Caki2 (cell line): Measurements from ENCODE around the gene RHEX. TPM values are rescaled to one million over a fixed set of nuclear protein-coding genes. Genes with fewer than 3 reads are reported as not detected.
"Not testable (repeated sequence)": the region's sequence is repeated elsewhere in the genome, so short reads cannot be mapped to it uniquely, and the experiment has no call there.

ENCODE experiments used
- DNase-seq: peaks from one replicate; pipeline ENCODE4 v3.0.0-alpha.2; 2015; ENCODE audit warnings: low read depth
- in situ Hi-C: cut with HindIII; loops from 2 replicates; pipeline ENCODE4 v1.10.0; 2016; ENCODE audit warnings: low sequenced_read_pairs, low pct_unique_long_range_greater_than_20kb, mixed read lengths
- total RNA-seq: library from RNA; depleted of rRNA; stranded (reverse); fragments of >200 nt; shearing (Covaris generic); gene quantifications from 2 replicates; pipeline ENCODE4 v1.2.3, GENCODE V29; 2014; ENCODE audit warnings: low replicate concordance

The RHEX gene
- total RNA-seq, 1 experiment from 2014 or later = 0.14 TPM

GRCh38 chr1:206052231-206052865 is 625 bp upstream of the RHEX start:
- in situ Hi-C loops = not testable (repeated sequence)
- DNase-seq = peak; percentile 73

DNA sequence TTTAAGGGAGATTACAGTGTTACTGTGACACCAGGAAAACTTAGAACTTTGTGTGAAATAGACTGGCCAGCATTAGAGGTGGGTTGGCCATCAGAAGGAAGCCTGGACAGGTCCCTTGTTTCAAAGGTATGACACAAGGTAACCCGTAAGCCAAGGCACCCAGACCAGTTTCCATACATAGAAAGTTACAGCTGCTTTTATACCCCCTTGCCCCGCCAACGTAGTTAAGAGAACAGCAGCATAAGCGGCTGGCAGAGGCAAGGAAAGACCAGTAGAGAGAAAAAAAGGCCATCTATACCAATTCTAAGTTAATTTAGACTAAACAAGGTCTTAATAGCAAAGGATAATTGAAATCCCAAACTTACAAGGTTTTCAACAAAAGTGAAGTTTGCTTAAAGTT is 643 bp downstream of the RHEX start:
- in situ Hi-C loops = not testable (repeated sequence)
- DNase-seq = peak; percentile 62

DNA sequence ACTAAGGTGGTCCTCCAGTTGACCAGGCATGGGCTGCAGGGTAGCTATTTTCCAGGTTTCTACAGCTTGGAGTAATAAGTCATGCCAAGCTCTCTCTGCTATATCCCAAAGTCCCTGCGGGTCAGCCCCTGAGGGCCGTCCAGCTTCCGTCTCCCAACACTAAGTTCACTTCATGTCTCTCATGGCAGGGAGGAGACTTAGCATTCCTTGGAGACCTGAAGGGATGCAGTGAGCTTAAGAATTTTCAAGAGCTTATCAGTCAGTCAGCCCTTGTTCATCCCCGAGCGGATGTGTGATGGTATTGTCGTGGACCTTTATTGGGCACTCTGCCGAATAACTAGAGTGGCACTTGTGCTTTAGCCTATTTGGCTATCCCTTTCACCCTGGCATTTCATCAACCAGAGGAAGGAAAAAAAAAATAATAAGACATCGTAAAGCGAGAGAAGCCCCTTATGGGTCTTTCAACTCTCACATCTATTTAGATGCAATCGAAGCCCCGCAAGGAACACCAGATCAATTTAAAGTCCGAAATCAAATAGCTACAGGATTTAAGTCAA is 2.2 kb downstream of the RHEX start:
- in situ Hi-C loops = not testable (repeated sequence)
- peak; percentile 81 for DNase-seq

- in situ Hi-C loops = not testable (repeated sequence)
- peak; percentile 80 for DNase-seq
These were observed 2.8 kb downstream of the RHEX start for GRCh38 chr1:206055639-206056323.

DNA sequence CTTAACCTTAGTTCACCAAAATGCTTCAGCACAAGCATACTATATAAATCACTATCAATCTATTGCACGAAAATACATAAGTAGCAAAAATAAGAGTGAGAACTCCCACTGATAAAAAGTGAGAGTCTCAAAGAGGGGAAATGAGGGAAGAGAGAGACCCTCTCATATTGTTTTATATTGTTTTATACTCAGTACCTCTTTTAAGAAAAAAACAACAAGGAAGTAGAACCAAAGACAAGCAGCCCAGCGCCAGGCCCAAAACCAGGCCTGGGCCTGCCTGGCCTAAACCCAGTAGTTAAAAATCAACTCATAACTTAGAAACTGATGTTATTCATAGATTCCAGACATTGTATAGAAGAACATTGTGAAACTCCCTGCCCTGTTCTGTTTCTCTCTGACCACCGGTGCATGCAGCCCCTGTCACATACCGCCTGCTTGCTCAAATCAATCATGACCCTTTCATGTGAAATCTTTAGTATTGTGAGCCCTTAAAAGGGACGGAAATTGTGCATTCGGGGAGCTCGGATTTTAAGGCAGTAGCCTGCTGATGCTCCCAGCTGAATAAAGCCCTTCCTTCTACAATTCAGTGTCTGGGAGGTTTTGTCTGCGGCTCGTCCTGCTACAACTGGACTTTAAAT is 5.4 kb downstream of the RHEX start:
- in situ Hi-C loops = not testable (repeated sequence)
- DNase-seq = peak; percentile 81

DNA sequence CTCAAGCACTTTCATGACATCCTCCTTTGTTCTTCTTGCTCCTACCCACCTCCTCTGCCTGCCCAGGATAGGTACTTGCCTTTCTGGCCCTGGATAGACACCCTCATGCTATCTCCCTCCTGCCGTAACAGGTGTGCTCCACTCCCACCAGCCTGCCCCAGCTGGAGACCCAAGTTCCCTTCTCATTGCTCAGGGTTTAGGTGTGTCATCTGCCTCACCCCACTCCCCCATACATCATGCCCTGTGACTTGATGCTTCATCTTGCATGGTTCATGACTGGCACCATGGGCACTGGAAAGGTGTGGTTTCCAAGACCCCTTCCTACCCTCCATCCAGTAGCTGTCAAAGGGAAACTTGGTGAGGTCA is 5.9 kb downstream of the RHEX start:
- DNase-seq = no peak
- in situ Hi-C loops = no loop called here

DNA sequence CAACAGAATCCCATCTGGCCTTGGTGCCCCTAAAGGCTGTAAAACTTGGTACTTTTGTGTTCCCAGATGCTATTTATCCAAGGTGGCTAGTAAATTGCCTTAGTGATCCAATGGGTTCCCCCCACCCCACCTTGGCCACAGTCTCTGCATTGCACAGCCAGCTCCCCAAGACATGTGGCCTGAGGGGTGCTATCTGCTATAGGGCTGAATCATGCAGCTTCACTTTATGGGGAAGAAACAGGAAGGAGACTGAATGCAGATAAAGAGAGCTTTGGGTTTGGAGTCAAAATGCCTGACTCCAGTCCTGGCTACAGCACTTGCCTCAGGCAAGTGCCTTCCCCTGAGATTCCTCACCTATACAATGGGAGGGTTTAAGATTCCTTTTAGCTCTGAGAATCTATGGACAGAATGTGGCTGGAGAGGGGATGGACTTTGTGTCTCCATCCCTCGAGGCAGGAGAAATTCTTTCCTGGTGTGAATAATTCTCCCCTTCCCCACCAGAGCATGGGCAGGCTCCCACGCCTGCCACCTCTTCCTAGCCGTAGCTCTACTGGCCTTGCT is 6.5 kb downstream of the RHEX start:
- DNase-seq = no peak
- in situ Hi-C loops = no loop called here

- in situ Hi-C loops = no loop called here
- DNase-seq = no peak
These were observed 7.9 kb downstream of the RHEX start for GRCh38 chr1:206060844-206061243.

GRCh38 chr1:206062464-206062863 is 9.5 kb downstream of the RHEX start:
- in situ Hi-C loops = no loop called here
- DNase-seq = no peak

- in situ Hi-C loops, DNase-seq: not testable (repeated sequence)
These were observed 11.0 kb downstream of the RHEX start for GRCh38 chr1:206064001-206064400.

- in situ Hi-C loops, DNase-seq: not testable (repeated sequence)
These were observed 11.5 kb downstream of the RHEX start for GRCh38 chr1:206064501-206064900.

GRCh38 chr1:206065547-206066145 is 12.7 kb downstream of the RHEX start:
- DNase-seq = no peak
- in situ Hi-C loops = no loop called here

DNA sequence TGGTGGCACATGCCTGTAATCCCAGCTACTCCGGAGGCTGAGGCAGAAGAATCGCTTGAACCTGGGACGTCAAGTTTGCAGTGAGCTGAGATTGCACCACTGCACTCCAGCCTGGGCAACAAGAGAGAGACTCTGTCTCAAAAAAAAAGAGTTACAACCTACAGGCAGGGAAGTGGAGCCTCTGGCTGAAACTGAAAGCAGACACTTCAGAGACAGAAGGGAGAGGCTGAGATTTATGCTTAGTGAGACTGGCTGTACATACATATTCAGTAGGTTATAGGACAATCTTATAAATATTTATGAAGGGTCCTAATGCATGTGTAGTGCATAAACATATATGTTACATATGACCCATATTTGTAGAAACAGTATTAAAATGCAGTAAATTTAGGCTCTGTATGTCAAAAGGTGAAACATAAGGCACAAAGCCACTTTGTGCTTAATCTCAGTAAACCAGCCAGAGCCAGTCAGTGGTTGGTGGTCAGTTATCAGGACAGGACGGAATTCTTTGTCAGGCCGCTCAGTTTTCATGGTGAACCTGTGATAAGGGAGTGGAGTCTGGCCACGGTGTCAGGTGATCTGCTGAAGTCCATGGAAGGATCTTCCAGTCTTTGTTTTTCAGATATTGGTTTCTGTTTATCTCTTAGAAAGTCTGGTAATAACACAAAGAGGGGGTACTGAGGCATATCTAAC is 13.7 kb downstream of the RHEX start:
- DNase-seq = no peak
- in situ Hi-C loops = no loop called here

DNA sequence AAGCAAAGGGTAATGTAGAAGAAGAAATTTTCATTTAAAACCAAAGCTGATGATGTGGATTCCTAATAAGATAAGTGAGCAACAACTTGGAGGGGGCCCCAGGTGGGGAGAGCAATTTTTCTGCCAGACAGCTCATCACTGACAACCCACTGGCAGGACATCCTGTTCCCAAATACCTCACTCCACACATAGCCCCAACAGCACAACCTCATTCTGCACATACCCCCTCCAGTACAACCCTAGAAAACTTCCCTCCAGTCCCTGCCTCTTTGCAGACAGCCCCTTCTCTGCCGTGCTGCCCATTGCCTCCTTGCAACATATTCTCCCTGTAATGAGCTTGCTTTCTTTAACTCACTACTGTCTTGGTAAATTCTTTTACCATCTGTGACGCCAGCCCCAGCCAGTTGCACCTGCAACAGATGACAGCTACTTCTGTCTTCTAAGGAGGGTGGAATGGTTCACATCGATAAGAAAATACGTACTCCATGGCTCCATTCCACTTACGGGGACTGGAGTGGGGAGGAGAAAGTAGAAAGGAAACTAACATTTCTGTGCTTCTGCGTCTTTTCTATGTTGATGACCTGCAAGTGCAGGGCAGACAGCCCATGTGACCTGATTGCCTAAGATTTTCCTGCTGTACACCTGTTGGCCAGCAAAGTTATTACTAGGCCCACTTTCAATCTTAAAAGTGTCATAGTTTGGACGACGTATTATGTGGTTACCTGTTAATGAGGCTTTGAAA is 14.7 kb downstream of the RHEX start:
- in situ Hi-C loops = no loop called here
- DNase-seq = no peak

DNA sequence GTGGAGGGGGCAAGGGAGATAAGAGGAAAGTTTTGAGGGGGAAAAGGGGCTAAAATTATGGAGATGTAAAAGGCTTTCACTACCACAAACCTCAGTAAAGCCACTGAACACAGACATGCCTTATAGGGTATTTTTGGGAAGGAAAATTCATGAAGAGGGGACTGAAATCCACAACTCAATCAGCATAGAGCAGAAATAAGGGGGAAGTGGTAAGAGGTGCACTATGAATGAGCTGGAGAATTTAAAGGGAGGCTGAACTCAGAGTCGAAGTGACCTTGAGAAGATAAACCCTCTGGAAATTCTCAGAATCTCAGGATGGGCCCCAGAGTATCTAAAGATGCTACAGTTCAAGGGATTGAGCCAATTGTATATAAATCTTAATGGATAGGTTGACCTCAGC is 15.3 kb downstream of the RHEX start:
- DNase-seq = no peak
- in situ Hi-C loops = no loop called here

- no peak for DNase-seq
- in situ Hi-C loops = no loop called here
These were observed 17.8 kb downstream of the RHEX start for GRCh38 chr1:206070627-206071304.

- in situ Hi-C loops = no loop called here
- no peak for DNase-seq
These were observed 21.9 kb downstream of the RHEX start for GRCh38 chr1:206074839-206075238.
